Forelimb muscle (tissue), 1 donor: Measurements from ENCODE around the gene LEFTY2. TPM values are rescaled to one million over a fixed set of nuclear protein-coding genes. Genes with fewer than 3 reads are reported as not detected.
"Not testable (repeated sequence)": the region's sequence is repeated elsewhere in the genome, so short reads cannot be mapped to it uniquely, and the experiment has no call there.

ENCODE experiments used
- DNase-seq: peaks from one replicate; pipeline ENCODE4 v3.0.0-alpha.2; 2013; ENCODE audit warnings: low read depth
- polyA plus RNA-seq: library from polyadenylated mRNA; unstranded; fragments of 120-200 nt; gene quantifications from one replicate; pipeline ENCODE4 v1.2.1, GENCODE V29; 2013; ENCODE audit not compliant: insufficient read length

LEFTY2 gene
- polyA plus RNA-seq, 1 donor = 6.4 TPM

DNA sequence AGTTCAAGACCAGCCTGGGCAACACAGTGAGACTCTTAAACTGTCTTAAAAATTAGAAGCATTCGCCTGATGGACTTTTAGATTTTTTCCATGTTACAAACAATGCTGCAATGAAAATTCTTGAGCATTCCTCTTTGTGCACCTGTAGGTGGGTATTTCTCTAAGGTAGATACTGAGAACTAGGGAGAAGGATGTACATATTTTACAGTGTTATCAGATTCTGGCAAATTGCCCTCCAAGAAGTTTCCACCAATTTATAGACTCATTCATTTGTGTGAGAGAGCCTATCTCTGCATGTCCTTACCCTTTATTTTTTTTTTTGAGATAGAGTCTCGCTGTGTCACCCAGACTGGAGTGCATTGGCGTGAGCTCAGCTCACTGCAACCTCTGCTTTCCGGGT is 12.3 kb upstream of the LEFTY2 start:
- no peak for DNase-seq

- DNase-seq = no peak
Measured at GRCh38 chr1:225950905-225951497, 10.0 kb upstream of the LEFTY2 start.

GRCh38 chr1:225949041-225949440 is 8.0 kb upstream of the LEFTY2 start:
- DNase-seq = no peak

GRCh38 chr1:225946803-225947202 is 5.8 kb upstream of the LEFTY2 start:
- no peak for DNase-seq

DNA sequence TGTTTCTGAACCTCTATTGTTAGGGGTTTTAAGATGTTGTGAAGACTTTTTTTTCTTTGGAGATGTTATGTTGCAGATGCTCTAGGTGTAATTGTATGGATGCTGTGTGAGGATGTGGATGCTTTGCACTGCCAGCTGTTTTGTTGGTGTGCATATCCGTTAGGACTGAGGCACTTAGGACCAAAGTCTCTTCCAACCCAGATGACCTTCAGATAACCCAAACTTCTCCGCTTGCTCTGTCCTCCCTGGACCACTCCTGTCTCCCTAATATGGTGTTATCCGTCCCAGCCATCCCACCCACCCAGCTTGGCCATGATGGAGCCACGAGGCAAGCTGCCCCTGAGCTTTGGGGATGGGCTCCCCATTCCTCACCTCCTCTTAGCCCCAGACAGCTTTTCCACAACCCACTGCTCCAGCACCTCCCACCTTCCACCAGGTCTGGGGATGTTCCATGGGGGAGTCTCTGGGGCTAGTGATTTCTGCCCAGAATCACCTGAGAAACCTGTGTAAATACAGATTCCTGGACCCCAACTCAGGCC is 5.1 kb upstream of the LEFTY2 start:
- no peak for DNase-seq

DNA sequence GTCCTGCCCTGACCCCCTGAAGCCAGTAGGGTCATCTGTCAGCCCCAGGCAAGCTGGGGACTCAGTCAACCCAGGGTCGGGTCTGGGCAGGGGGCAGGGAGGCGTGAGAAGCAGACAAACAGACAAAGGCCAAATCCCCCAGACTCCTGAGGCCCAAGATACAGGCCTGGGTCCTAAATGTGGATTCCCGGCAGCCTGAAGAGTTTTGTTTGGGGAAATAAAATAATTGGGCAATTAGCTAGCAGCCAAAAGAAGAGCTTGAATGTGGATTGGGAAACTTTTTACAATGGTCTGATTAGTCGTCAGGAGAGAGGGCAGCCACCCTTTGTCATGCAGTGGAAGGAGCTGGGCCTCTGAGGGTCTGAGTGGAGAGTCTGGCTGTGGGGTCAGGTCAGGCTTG is 4.5 kb upstream of the LEFTY2 start:
- no peak for DNase-seq

- no peak for DNase-seq
Measured at GRCh38 chr1:225944951-225945350, 3.9 kb upstream of the LEFTY2 start.

DNA sequence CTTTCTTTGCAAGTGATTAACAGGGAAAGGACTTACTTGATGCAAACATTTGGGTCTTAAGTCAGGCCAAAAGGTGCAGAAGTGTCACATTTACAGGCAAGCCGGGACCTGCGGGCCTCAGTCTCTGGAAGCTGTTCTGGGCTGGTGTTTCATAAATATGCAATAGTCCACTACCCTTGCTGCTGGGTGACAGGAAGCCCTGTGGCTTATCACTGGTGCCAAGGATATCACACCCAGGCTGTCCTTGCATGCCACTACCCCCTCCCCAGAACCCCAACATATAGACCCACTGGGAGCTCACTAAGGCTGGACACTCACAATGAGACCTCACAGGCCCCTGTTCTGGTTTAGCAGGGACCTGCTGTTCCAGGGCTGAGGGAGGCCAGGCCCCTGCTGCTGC is 3.4 kb upstream of the LEFTY2 start:
- DNase-seq = no peak

GRCh38 chr1:225943582-225943981 is 2.6 kb upstream of the LEFTY2 start:
- no peak for DNase-seq

DNA sequence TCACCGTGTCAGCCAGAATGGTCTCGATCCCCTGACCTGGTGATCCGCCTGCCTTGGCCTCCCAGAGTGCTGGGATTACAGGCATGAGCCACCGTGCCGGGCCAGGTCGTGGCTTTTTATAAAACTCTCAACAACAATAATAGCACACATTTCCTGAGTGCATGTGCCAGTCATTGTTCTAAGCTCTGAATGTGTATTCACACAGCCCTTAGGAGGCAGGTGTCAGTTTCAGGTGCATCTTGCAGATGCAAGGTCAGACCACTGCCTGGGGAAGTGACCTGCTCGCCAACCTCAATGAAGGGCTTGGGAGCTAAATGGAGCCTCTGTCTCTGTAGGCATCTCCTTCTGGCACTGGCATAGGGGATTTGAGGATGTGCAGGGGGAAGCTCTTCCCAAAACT is 1.6 kb upstream of the LEFTY2 start:
- no peak for DNase-seq

DNA sequence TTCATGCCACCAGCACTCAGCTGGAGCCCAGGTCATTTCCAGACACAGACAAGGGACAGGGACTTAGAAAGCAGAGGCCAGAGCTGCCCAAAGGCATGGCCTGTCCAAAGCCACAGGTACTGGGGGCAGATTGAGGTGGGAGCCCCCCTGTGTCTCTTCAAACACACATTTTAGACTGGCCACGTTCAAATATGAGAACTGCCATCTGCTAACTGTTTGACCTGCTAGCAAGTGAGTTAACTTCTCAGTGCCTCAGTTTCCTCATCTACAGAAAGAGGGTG is 862 bp upstream of the LEFTY2 start:
- DNase-seq = no peak

DNA sequence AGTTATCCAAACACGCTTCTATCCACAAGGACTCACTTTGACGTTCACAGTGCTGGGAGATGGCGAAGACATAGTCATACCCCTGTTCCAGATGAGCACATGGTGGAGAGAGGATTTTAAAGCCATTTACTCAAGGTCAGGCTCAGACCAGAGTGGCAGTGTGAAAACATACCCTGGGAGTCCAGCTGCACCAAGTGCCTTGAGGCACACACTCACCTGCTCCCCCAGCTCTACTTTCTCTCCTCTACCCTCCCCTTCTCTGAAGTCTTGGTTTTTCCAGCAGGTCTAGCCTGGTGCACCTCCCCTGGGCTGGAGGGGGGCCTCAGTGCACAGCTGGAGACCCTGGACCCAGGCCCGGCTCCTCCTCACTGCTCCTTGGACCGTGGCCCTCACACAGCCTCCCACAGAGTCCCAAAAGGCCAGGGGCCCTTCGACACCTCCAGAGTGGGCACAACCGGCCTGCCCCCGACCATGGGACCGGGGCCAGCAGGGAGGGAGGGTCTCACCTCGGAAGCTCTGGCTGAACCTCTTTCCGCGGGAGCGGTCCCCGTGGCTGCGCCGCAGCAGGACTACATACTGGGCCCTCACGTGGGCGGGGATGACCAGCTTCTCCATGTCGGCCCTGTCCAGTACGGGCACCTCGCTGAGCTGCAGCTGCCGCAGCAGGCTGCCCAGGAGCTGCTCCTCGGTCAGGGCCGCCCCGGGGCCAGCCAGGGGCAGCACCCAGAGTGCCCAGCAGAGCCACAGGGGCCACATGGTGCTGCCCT is 452 bp downstream of the LEFTY2 start:
- DNase-seq = no peak

DNA sequence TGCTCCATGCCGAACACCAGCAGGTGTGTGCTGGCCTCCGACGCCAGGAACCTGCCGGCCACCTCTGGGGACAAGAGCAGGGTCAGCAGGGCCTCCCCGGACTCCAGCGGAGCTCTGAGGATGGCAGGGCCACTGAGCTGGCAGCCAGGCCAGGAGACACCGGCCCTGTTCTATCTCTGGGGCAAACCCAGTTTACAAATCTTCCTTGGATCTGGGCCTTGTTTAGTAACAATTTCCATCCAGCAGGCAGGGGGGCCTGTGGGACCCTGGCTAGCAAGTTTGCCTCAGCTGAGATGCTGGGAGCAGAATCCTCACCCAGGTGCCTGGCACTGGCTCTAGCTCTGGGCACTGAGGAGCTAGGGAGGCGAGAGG is 1.1 kb downstream of the LEFTY2 start:
- DNase-seq = not testable (repeated sequence)

DNA sequence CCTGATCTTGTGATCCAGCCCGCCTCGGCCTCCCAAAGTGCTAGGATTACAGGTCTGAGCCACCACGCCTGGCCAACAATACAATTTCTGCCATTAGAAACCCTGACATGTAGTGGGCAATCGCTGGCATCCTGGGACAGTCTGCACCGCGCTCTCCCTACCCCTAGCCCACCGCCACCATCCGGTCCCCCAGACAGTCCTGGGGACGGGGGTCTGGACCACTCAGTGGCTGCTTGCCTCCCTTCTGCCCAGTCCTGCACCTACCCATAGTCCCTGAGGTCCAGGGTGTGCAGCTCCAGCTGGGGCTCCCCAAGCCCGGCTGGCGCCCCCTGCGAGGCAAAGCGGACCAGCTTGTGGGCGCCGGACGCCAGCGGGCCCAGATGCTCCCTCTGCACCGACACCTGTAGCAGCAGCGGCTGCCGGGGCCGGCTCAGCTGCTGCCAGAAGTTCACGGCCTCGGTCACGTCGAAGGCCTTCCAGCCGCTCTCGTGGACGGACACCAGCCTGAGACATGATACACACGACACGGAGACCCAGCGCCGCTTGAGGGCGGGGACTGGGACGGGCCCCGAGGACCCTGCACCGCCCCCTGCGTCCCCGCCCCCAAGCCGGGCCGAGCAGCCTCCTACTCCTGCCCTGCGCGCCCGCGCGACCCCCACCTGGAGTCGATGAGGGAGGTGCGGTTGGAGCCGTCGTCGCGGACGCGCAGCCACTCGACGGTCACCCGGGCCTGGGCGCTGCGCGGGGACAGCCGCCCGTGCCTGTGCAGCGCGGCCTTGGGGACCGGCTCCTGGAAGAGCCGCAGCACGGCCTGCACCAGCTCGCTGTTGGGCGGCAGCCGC is 1.7 kb downstream of the LEFTY2 start:
- not testable (repeated sequence) for DNase-seq

DNA sequence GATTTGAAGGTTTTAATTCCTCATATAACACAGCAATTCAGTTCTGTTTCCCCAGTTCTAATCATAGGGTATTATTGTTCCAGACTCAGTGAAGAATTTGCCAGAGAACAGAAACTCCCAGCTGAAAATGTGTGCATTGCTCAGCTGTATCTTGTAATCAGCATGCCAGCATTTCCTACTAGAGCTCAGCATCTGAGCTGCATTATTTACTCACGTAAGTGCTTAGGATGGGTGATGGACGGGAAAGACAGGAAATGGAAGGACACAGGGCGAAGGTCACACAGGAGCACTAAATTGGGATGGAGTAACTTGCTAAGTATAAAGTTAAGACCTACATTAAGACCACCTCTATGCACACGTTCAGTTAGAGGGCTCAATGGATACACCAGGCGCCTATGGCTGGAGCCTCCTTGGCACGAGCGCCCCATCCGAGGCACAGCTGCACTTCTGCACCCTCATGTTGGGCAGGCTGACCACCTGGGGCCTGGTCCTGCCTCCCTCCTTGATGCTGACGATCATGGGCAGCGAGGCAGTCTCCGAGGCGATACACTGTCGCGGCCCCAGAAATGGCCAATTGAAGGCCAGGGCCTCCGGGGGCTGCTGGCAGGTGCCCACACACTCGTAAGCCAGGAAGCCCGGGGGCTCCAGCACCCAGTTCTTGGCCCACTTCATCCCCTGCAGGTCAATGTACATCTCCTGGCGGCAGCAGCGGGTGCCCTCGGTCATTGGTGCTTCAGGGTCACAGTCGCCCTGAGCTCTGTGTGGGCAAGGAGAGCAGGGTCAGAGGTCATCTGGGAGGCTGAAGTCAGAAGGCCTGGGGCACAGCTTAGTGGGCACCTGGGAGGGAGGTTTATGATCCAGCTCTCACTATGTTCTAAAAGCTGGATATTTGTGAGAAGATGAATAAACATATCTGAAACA is 3.7 kb downstream of the LEFTY2 start:
- DNase-seq = no peak

- no peak for DNase-seq
Measured at GRCh38 chr1:225936523-225936922, 4.5 kb downstream of the LEFTY2 start.

GRCh38 chr1:225936086-225936485 is 4.9 kb downstream of the LEFTY2 start:
- DNase-seq = not testable (repeated sequence)

- no peak for DNase-seq
Measured at GRCh38 chr1:225934711-225935110, 6.3 kb downstream of the LEFTY2 start.

GRCh38 chr1:225933072-225933471 is 7.9 kb downstream of the LEFTY2 start:
- no peak for DNase-seq

DNA sequence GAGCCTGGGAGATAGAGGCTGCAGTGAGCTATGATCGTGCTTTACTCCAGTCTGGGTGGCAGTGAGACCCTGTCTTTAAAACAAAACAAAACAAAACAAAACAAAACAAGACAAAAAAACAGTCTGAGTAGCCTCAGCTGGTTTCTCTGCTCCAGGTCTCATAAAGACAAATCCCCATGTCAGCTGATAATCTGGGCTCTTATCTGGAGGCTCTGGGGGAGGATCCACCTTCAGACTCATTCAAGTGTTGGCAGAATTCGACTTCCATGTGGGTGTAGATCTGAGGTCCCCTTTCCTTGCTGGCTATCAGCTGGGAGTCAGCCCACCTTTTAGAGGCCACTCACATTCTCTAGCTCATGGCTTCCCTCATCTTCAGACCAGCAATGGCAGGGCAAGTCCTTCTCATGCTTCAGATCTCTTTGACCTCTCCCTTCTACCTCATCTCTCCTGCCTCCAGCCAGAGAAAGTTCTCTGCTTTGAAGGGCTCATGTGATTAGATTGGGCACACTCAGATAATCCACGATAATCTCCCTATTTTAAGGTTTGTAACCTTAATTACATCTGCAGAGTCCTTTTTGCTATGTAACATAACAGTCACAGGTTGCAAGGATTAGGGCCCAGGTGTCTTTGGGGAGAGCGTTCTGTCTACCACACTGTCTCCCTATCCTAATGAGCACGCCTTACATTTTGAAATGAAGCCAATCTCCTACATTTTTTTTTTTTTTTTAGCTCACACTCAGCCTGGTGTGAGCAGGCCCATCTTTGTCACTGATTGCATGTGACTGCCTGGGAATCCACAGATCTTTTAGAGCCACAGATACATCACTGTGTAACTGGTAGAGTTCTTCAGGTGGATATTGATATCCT is 9.5 kb downstream of the LEFTY2 start:
- no peak for DNase-seq

- no peak for DNase-seq
Measured at GRCh38 chr1:225930566-225930965, 10.5 kb downstream of the LEFTY2 start.
